Measurements from ENCODE around the gene ADORA2A.

Gene ADORA2A

GRCh38 chr22:24427500-24428164, at the start of gene ADORA2A:
TSS of gene ADORA2A (plus strand) at chr22:24427599. CDS start at chr22:24433405, 5,806 bp downstream.
- no peak for DNase-seq (ENCODE audit: low read depth, low spot score)
- no peak within 1 kb of the TSS for H3K27ac ChIP-seq

DNA sequence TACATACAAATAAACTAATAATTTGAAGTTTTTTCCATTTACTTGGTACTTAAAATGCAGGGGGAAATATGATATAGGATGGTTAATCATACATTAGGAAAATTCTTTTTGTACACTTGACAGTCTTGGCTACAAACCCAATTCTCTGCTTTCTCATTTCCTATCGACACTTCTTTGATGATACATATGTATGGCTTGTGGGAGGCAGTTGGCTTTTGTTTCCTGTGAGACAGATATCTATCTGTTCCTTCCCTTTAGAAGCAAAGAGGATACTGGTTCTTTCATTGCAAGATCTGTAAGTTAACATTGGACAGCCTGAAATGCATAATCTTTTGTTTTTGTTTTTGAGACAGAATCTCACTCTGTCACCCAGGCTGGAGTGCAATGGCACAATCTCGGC, 47.9 kb upstream of the ADORA2A start:
- DNase-seq (ENCODE audit: low read depth, low spot score), result no peak
- no peak overlapping the region for H3K27ac ChIP-seq

- DNase-seq (ENCODE audit: low read depth, low spot score), result no peak
- H3K27ac ChIP-seq, result no peak overlapping the region
These were observed 47.0 kb upstream of the ADORA2A start for GRCh38 chr22:24380220-24380904.

GRCh38 chr22:24380905-24381230, 46.5 kb upstream of the ADORA2A start:
- no peak overlapping the region for H3K27ac ChIP-seq
- DNase-seq (ENCODE audit: low read depth, low spot score), result no peak

GRCh38 chr22:24383061-24383460, 44.3 kb upstream of the ADORA2A start:
- no peak for DNase-seq (ENCODE audit: low read depth, low spot score)
- H3K27ac ChIP-seq, result no peak overlapping the region

- DNase-seq (ENCODE audit: low read depth, low spot score), result no peak
- no peak overlapping the region for H3K27ac ChIP-seq
These were observed 43.3 kb upstream of the ADORA2A start for GRCh38 chr22:24384131-24384530.

DNA sequence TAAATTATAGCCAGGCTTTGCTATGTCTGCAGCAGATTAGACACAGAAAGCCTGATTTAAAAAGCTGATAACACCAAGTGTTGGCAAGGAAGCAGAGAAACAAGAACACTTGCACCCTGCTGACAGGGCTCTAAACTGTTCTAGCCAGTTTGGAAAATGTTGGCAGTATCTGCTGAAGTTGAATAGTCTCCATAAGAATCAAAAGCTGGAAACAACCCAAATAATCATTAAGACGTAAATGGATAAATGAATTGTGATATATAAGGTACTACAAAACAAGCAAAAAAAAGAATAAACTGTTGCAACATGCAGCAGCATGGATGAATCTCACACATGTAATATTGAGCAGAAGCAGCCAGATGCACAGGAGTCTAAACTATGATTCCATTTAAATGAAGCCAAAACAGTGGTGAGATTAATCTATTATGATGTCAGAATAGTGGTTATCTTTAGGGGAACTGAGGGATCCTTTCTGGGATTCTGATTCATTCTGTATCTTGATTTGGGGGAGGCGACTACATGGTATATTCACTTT, 40.4 kb upstream of the ADORA2A start:
- no peak overlapping the region for H3K27ac ChIP-seq
- DNase-seq (ENCODE audit: low read depth, low spot score), result no peak

DNA sequence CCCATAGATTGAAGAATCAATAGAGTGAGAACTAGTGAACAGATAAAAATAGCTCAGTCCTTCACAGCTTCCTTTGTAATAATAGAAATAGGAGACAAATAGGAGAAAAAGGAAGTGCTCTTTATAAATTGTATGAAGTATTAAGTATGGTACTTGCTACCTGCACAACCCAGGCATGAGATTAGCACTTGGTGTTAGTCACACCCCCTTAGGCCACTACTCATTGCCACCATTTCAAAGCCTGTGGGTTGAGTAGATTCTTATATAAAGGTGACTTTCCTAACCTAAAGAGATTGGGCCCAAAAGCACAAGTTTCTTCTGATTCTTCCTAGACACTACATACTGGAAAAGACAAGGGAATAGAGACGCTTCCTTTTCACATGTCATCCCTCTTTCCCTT, 37.7 kb upstream of the ADORA2A start:
- H3K27ac ChIP-seq, result peak overlapping the region; percentile 7
- DNase-seq (ENCODE audit: low read depth, low spot score), result no peak

DNA sequence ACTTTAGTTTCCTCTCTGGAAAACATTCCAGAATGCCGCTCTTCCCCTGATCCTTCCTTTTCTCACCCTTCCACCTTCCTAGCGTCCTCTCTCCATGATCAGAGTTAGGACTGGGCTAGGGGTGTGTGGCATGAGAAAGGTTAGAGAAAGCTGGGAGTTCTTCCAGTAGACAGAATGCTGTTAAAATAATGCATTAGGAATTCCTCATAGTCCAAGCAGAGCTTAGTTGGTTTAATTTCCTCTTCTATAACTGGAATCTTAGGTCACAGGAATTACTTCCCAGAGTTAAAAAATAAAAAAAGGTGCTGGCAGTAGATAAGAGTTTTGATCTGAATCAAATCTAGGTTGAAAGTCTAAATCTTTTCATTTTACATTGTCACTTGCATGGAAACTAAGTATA, 37.2 kb upstream of the ADORA2A start:
- no peak for DNase-seq (ENCODE audit: low read depth, low spot score)
- no peak overlapping the region for H3K27ac ChIP-seq

GRCh38 chr22:24390576-24390975, 36.8 kb upstream of the ADORA2A start:
- H3K27ac ChIP-seq, result no peak overlapping the region
- DNase-seq (ENCODE audit: low read depth, low spot score), result no peak

DNA sequence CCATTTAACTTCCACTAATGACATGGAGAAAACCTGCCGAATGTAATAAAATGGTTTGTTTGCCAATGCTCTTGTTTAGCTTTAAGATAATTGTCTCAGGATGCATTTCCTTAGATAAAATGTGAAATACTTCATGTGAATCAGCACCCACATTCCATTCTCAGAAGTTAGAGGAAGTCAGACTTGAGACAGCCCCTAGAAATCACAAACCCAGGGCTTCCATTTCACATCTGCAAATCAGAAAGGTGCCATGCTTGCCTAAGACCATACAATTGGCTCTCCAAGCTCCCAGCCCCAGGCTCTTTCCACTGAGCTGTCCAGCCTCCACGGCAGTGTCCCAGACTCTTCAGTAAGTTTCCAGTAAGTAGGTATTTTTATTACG, 35.6 kb upstream of the ADORA2A start:
- H3K27ac ChIP-seq, result peak overlapping the region; percentile 69
- no peak for DNase-seq (ENCODE audit: low read depth, low spot score)

DNA sequence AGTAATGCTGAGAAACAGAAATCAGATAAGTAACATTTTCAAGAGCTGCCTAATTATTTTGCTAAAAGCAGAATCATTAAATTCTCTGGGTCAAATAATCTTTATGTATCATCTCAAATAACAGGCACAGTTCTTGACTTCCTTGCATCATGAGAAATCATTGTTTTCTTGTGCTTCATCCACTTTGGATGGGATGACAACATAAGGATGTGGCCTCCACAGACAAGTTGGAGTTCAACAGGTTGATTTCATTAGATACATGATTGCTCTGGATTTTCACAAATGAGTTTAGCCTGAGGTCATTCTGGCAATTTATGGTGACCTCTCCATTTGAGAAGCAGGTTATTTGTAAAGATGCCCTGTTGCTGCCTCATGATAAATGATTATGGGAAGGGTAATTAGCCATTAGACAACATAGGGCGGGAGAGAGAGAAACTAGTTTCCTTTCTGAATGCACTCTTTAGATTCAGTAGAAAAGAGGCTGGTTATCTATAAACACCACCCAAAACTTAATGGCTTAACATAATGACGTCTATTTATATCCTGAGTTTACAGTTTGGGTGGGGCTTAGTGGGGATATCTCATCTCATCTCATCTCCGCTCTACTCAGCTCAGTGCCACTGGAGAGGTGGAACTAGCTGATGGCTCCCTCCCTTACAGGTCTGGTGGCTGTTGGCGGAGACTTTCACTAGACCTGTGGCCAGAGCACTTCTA, 35.0 kb upstream of the ADORA2A start:
- no peak for DNase-seq (ENCODE audit: low read depth, low spot score)
- H3K27ac ChIP-seq, result peak overlapping the region; percentile 69

DNA sequence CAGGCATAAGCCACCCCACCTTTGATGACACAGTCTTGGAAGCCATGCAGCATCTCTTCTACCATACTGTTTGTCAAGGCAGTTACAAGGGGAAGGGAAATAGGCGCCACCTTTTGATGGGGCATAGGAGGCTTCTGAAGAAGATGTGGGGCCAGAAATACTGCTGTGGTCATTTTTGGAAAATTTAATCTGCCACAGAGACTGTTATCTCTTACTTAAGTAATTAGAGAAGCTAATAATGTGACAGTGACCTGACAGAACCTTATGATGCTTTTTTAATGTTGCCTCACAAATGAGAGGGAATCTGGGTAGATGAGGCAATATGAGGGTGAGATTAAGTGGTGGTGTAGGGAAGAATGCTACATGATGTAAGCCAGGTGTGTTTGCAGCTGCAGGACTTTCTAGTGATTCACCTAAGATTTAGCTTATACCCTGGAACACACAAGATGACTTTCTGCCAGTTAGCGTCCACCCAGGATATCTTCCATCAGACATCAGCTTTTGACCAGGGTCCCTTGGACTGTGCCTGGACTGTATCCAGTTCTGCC, 34.3 kb upstream of the ADORA2A start:
- peak overlapping the region; percentile 69 for H3K27ac ChIP-seq
- no peak for DNase-seq (ENCODE audit: low read depth, low spot score)

DNA sequence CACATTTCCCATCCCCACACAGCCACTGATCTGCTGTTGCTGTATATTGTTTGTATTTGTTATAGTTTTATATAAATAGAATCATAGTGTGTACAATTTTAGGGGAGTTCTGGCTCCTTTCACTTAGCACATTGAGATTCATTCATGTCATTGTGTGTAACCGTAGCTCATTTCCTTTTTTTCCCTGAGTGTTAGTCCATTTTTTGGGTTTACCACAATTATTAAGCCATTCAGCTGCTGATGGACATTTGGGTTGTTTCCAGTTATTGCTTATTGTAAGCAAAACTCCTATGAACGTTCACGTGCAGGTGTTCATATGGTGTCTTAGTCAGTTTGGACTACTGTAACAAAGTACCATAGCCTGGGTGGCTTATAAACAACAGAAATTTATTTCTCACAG, 33.6 kb upstream of the ADORA2A start:
- H3K27ac ChIP-seq, result peak overlapping the region; percentile 69
- DNase-seq (ENCODE audit: low read depth, low spot score), result no peak

DNA sequence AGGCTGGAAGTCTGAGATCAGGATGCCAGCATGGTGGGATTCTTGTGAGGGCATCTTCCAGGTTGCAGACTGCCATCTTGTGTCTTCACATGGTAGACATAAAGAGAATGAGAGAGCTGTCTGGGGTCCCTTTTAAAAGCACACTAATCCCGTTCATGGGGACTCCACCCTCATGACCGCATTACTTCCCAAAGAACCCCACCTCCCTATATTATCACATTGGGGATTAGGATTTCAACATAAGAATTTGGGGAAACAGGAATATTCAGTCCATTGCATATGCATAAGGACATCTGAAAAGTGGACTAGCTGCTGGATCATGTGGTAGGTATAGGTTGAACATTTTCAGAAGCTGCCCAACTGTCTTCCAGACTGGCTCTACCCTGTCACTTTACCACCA, 33.1 kb upstream of the ADORA2A start:
- H3K27ac ChIP-seq, result no peak overlapping the region
- no peak for DNase-seq (ENCODE audit: low read depth, low spot score)

DNA sequence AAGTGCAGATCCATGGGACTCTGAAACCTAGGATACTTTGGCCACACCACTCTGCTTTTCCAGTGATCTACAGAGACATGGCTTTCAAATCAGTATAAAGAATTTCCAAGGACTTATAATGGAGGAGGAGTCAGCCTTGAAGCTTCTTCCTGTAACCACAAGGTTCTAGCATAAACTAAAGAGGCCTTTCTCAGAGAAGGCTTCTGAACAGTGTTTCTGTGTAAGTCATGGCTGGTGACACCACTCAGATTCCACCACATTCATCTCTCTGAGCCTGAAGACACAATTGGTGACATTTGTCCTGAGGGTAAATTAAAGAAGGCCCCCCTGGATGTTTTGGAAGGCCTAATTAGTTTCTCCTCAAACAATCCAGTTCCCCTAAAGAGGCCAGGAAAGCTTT, 29.0 kb upstream of the ADORA2A start:
- no peak for DNase-seq (ENCODE audit: low read depth, low spot score)
- no peak overlapping the region for H3K27ac ChIP-seq

DNA sequence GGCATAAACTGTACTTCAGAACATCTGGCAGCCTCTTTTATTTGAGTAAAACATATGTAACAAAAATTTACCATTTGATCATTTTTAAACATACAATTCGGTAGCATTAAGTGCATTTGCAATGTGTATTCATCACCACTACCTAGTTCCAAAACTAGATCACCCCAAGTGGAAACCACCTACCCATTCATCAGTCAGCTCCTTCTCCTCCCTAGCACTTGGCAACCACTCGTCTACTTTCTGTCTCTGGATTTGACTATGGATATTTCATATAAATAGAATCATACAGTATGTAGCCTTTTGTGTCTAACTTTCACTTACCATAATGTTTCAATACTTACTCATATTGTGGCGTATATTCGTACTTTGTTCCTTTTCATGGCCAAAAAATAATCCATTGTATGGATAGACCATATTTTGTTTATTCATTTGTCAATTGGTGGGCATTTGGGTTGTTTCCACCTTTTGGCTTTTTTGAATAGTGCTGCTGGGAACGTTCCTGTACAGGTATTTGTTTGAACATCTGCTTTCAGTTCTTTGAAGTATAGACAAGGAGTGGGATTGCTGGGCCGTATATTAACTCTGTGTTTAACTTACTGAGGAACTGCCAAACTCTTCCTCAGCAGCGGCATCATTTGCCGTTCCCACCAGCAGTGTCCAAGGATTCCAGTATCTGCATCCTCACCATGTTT, 27.2 kb upstream of the ADORA2A start:
- no peak for DNase-seq (ENCODE audit: low read depth, low spot score)
- no peak overlapping the region for H3K27ac ChIP-seq

DNA sequence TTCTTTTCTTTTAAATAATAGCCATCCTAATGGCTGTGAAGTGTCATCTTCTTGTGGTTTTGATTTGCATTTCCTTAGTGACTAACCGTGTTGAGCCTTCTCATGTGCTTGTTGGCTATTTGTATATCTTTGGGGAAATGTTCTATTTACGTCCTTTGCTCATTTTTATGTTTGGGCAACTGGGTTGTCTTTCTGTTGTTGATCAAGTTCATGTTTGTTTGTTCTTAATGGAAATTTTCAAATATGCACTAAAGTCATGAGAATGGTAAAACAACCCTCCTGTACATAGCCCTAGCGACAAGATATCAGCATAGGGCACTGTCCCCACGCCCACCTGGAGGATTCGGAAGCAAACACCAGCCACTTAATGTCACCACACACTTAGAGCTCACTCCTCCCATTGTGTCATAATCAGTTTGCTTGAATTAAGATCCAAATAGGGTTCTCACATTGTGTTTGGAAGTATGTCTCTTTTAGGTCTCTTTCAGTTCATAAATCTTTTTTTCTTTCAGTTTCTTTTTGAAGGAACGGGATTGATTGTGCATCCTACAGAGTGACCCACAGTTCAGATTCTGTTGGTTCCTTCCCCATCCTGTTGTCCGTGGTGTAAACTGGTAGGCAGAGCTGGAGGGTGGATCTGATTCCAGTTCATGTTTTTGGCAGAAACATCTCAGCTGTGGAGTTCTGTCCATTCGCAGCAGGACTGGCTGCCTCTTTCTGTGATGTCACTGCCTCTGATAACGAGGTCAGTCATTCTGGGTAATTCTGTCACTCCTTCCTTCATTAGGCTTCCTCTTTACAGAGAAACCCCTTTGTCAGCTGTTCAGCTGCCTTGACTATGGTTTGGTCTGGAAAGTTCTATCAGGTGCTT, 26.4 kb upstream of the ADORA2A start:
- no peak overlapping the region for H3K27ac ChIP-seq
- DNase-seq (ENCODE audit: low read depth, low spot score), result no peak

DNA sequence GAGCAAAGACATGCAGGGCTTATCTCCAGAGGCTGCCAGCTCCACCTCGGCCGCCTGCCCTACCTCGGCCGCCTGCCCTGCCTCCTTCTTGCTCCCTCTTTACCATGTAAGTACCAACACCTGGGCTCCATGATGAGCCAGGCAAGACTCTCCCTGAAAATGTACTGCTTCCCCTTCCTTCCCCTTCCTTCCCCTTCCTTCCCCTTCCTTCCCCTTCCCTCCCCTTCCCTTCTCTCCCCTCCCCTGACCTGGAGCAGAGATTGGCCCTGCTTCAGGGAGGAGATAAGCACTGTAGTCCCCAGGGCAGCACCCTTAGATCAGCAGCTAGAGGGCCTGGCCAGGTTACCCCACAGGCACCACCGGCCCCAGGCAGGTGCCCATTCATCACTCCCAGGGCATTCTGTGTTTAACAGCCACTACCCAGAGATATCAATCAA, 25.4 kb upstream of the ADORA2A start:
- no peak for DNase-seq (ENCODE audit: low read depth, low spot score)
- no peak overlapping the region for H3K27ac ChIP-seq

Data from epithelial cell of prostate (primary cell).